Natural killer cell (primary cell): ENCODE results near the gene CIP2A. TPM values are rescaled to one million over a fixed set of nuclear protein-coding genes. Genes with fewer than 3 reads are reported as not detected.

Experiments used
- ATAC-seq, 3 donors: fragments of 150-1000 bp in 2 of 3; fragments of 200-7000 bp in 1 of 3; cut with Tn5 transposase; 1 replicate in 1 of 3; 2 replicates in 2 of 3; pipeline ENCODE4 v1.10.0; 2021; ENCODE audit warnings: mild to moderate bottlenecking in 2 of 3, moderate library complexity in 2 of 3
- DNase-seq, 2 donors: peaks; one replicate each; pipeline versions ENCODE4 v3.0.0 to v3.0.0-alpha.2; 2013 to 2021; ENCODE audit warnings: mixed read lengths in 1 of 2
- H3K27ac ChIP-seq: one replicate; pipeline ENCODE4 v1.5.1; 2013; ENCODE audit warnings: mild to moderate bottlenecking, low read length
- H3K27me3 ChIP-seq: one replicate; pipeline ENCODE4 v1.6.1; 2013; ENCODE audit warnings: low read length; ENCODE audit not compliant: control insufficient read depth, insufficient read depth
- H3K36me3 ChIP-seq: one replicate; pipeline ENCODE4 v1.6.1; 2013; ENCODE audit warnings: low read length; ENCODE audit not compliant: control insufficient read depth, insufficient read depth
- H3K4me1 ChIP-seq: one replicate; pipeline ENCODE4 v1.6.1; 2013; ENCODE audit warnings: low read length; ENCODE audit not compliant: control insufficient read depth, insufficient read depth
- H3K4me3 ChIP-seq: one replicate; pipeline ENCODE4 v1.5.1; 2013; ENCODE audit warnings: low read length
- H3K9me3 ChIP-seq: one replicate; pipeline ENCODE4 v1.6.1; 2013; ENCODE audit warnings: low read length; ENCODE audit not compliant: control insufficient read depth, insufficient read depth
- H3K27ac Mint-ChIP-seq, 2 donors: one replicate each; pipeline ENCODE4 v1.8.0; 2022; ENCODE audit warnings: mild to moderate bottlenecking in 2 of 2, mixed read lengths in 2 of 2, moderate library complexity in 1 of 2
- H3K27me3 Mint-ChIP-seq, 2 donors: one replicate each; pipeline ENCODE4 v1.8.0; 2022; ENCODE audit warnings: low read depth in 2 of 2, mixed read lengths in 2 of 2
- H3K36me3 Mint-ChIP-seq: one replicate; pipeline ENCODE4 v1.8.0; 2022; ENCODE audit warnings: mixed read lengths
- H3K4me1 Mint-ChIP-seq, 2 donors: one replicate each; pipeline ENCODE4 v1.8.0; 2022; ENCODE audit warnings: mixed read lengths in 2 of 2
- H3K4me3 Mint-ChIP-seq: one replicate; pipeline ENCODE4 v1.8.0; 2022; ENCODE audit warnings: mild to moderate bottlenecking, moderate library complexity, mixed read lengths
- H3K9me3 Mint-ChIP-seq, 2 donors: one replicate each; pipeline ENCODE4 v1.8.0; 2022; ENCODE audit warnings: mixed read lengths in 2 of 2
- WGBS: methylation state at CpG from one replicate; pipeline ENCODE4 v1.1.7; 2013; ENCODE audit warnings: missing lambda C conversion rate; ENCODE audit not compliant: insufficient coverage; 5-methylcytosine and 5-hydroxymethylcytosine counted together
- intact Hi-C: fragments of 100-400 bp; cut with micrococcal nuclease; formaldehyde crosslinking; loops from one replicate; pipeline ENCODE4 v1.14.2; 2022
- total RNA-seq, 4 donors: library from RNA; stranded (reverse); fragments of 120-200 nt in 1 of 4; gene quantifications; one replicate each; pipeline versions ENCODE4 v1.2.3 to v1.2.4, GENCODE V29; 2013 to 2022
- TF ChIP-seq, protein P1 (sequence below): fragments of 200-600 bp; IDR thresholded peaks from one replicate; pipeline ENCODE4 v1.8.0; 2022; ENCODE audit warnings: antibody characterized with exemption

Gene CIP2A
- total RNA-seq, 3 donors from 2014 or later (not counting 1 experiment from before 2014, with no cell fraction given): 3.6 to 8.5 (median 3.6) TPM

DNA sequence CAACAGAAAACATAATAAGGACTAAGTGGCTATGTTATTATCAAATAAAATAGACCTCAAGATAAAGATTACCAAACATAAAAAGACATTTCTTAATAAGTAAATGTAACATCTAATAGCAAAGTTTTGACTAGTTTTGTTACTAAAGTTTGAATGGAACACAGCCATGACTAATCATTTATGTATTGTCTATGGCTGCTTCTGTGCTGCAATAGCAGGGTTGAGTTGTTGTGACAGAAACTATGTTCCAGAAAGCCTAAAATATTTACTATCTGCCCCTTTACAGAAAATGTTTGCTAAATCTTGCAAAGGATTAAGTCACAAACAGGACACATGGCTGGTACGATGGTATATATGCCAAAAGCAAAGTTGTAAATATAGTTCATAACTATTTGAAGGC is 40.9 kb downstream of the CIP2A start:
- peaks cover 2% of the 10 kb centered on the region for H3K36me3 ChIP-seq
- no peaks in the 10 kb centered on the region for H3K4me1 ChIP-seq
- Mint-ChIP-seq H3K9me3 (no peaks in the 10 kb centered on the region), H3K27ac (no peak overlapping the region), H3K27me3 (no peaks in the 10 kb centered on the region), H3K36me3 (no peaks in the 10 kb centered on the region), H3K4me1 (peaks cover 11 to 12% of the 10 kb centered on the region in 2 donors), H3K4me3 (no peak overlapping the region)
- DNase-seq (no peak), ATAC-seq (no peak)
- H3K27me3 ChIP-seq: no peaks in the 10 kb centered on the region
- H3K27ac ChIP-seq: no peak overlapping the region
- H3K4me3 ChIP-seq: no peak overlapping the region
- intact Hi-C loops: no loop called here
- no peaks in the 10 kb centered on the region for H3K9me3 ChIP-seq
- TF ChIP-seq, protein P1, sequence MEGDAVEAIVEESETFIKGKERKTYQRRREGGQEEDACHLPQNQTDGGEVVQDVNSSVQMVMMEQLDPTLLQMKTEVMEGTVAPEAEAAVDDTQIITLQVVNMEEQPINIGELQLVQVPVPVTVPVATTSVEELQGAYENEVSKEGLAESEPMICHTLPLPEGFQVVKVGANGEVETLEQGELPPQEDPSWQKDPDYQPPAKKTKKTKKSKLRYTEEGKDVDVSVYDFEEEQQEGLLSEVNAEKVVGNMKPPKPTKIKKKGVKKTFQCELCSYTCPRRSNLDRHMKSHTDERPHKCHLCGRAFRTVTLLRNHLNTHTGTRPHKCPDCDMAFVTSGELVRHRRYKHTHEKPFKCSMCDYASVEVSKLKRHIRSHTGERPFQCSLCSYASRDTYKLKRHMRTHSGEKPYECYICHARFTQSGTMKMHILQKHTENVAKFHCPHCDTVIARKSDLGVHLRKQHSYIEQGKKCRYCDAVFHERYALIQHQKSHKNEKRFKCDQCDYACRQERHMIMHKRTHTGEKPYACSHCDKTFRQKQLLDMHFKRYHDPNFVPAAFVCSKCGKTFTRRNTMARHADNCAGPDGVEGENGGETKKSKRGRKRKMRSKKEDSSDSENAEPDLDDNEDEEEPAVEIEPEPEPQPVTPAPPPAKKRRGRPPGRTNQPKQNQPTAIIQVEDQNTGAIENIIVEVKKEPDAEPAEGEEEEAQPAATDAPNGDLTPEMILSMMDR: no peak
- WGBS: 90% methylated on average over 1 of the region's 1 CpG

DNA sequence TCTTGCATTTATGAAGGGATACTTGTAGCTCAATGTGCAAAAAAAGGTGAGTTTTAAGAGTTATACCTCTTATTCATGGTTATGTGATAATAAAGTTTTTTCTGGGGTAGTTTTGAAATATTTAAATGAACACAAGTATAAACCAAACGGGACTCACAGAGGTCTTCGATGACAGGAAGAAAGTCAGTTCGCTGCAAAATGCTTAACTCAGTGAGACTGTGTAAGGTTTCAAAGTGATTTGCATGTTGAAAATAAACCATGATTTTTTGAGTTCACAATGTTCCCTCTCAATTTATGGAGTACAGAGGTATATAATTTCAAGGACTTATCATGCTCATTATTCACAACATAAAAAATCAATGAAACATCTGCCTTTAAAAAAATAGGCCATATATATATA is 42.5 kb downstream of the CIP2A start:
- no peaks in the 10 kb centered on the region for H3K4me1 ChIP-seq
- intact Hi-C loops: no loop called here
- 87% methylated on average over 3 of the region's 3 CpGs for WGBS
- H3K9me3 Mint-ChIP-seq: no peaks in the 10 kb centered on the region
- H3K27ac ChIP-seq: no peak overlapping the region
- ATAC-seq (no peak), DNase-seq (peak in 1 of 2 donors; percentile 7)
- no peaks in the 10 kb centered on the region for H3K27me3 Mint-ChIP-seq
- TF ChIP-seq, protein P1: no peak
- H3K36me3 Mint-ChIP-seq: no peaks in the 10 kb centered on the region
- no peaks in the 10 kb centered on the region for H3K9me3 ChIP-seq
- peak overlapping the region; percentile 85 for H3K4me3 Mint-ChIP-seq
- H3K36me3 ChIP-seq: peaks cover 2% of the 10 kb centered on the region
- H3K4me1 Mint-ChIP-seq: peaks cover 11 to 12% of the 10 kb centered on the region in 2 donors
- H3K4me3 ChIP-seq: peak overlapping the region; percentile 5
- H3K27me3 ChIP-seq: no peaks in the 10 kb centered on the region
- peak overlapping the region; percentile 65 to 72 for H3K27ac Mint-ChIP-seq

DNA sequence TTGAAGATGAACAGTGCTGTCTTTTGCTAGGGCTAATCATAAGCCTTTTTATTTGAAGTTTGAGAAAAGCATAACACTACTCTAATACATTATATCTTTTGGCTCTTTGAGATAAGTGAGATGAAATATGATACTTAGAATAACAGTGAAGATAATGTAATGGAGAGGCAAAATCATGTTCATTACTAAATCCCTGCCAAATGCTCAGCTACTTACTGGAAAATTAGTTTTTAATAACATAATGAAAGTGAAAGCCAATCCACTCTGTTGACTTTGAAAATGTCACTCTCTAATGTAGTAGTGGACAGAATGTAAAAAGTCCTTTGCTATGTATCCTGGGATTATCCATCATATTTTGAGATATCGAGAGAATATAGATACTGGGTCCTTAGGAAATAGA is 43.0 kb downstream of the CIP2A start:
- H3K27ac Mint-ChIP-seq: peak overlapping the region; percentile 65 to 72
- H3K27me3 Mint-ChIP-seq: no peaks in the 10 kb centered on the region
- no peaks in the 10 kb centered on the region for H3K9me3 ChIP-seq
- H3K36me3 ChIP-seq: peaks cover 2% of the 10 kb centered on the region
- 100% methylated on average over 1 of the region's 1 CpG for WGBS
- H3K9me3 Mint-ChIP-seq: no peaks in the 10 kb centered on the region
- H3K36me3 Mint-ChIP-seq: no peaks in the 10 kb centered on the region
- peak in 2 of 3 donors; percentile 34 to 40 for ATAC-seq
- H3K4me3 Mint-ChIP-seq: peak overlapping the region; percentile 85
- no peak overlapping the region for H3K27ac ChIP-seq
- H3K4me3 ChIP-seq: peak overlapping the region; percentile 5
- peaks cover 11 to 12% of the 10 kb centered on the region in 2 donors for H3K4me1 Mint-ChIP-seq
- H3K4me1 ChIP-seq: no peaks in the 10 kb centered on the region
- H3K27me3 ChIP-seq: no peaks in the 10 kb centered on the region
- TF ChIP-seq, protein P1: no peak
- intact Hi-C loops: no loop called here
- peak in 1 of 2 donors; percentile 4 for DNase-seq

DNA sequence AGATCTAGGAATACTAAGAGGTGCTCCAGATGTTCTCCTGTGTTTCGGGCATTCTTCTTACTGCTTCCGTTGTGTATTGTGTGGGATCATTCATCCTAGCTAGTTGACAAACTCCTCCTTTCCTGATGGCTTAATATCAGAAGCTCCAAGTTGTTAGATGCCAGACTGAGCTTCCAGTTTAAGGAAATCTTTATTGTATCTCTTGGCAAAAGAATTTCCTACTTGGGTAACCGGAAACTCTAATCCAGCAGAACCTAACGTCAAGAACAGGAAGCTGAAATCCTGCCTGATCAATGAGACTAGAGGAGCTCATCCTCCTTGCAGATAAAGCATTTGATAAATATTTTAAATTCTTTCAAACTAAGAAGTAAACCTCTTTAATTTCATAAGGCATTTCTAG is 51.2 kb downstream of the CIP2A start:
- no peaks in the 10 kb centered on the region for H3K9me3 ChIP-seq
- ATAC-seq (no peak), DNase-seq (no peak)
- no peak overlapping the region for H3K27ac ChIP-seq
- WGBS: 77% methylated on average over 4 of the region's 4 CpGs
- no peak overlapping the region for H3K4me3 Mint-ChIP-seq
- H3K4me1 ChIP-seq: no peaks in the 10 kb centered on the region
- intact Hi-C loops: no loop called here
- no peaks in the 10 kb centered on the region for H3K9me3 Mint-ChIP-seq
- no peak overlapping the region for H3K4me3 ChIP-seq
- TF ChIP-seq, protein P1: no peak
- H3K36me3 ChIP-seq: no peaks in the 10 kb centered on the region
- H3K27me3 ChIP-seq: no peaks in the 10 kb centered on the region
- no peak overlapping the region for H3K27ac Mint-ChIP-seq
- no peaks in the 10 kb centered on the region for H3K4me1 Mint-ChIP-seq
- no peaks in the 10 kb centered on the region for H3K36me3 Mint-ChIP-seq
- peaks cover 3 to 8% of the 10 kb centered on the region in 2 donors for H3K27me3 Mint-ChIP-seq
